Mucosa of stomach (tissue), 1 donor: ENCODE data around the gene ZC3H12C.

Source experiments
- H3K27me3 ChIP-seq: one replicate; pipeline ENCODE4 v1.7.0; 2013; ENCODE audit warnings: mild to moderate bottlenecking, low read length; ENCODE audit not compliant: control insufficient read depth, insufficient read depth
- H3K36me3 ChIP-seq: one replicate; pipeline ENCODE4 v1.7.0; 2013; ENCODE audit warnings: low read length; ENCODE audit not compliant: control insufficient read depth, insufficient read depth
- H3K4me1 ChIP-seq: one replicate; pipeline ENCODE4 v1.7.0; 2013; ENCODE audit warnings: mild to moderate bottlenecking, low read length; ENCODE audit not compliant: control insufficient read depth, insufficient read depth
- H3K4me3 ChIP-seq: one replicate; pipeline ENCODE4 v1.7.0; 2013; ENCODE audit warnings: low read length
- H3K9ac ChIP-seq: one replicate; pipeline ENCODE4 v1.7.0; 2013; ENCODE audit warnings: mild to moderate bottlenecking, low read length, moderate library complexity
- H3K9me3 ChIP-seq: one replicate; pipeline ENCODE4 v1.7.0; 2013; ENCODE audit warnings: mild to moderate bottlenecking, low read length, moderate library complexity; ENCODE audit not compliant: control insufficient read depth
- donor health status: Pancreatic carcinoma.

ZC3H12C gene

GRCh38 chr11:110092515-110093406 is at the start of gene ZC3H12C:
Gene ZC3H12C (plus strand): TSS chr11:110093392. CDS start chr11:110093412, 20 bp downstream.
- H3K36me3 ChIP-seq = no peaks in the 10 kb centered on the region
- H3K27me3 ChIP-seq = peaks cover 6% of the 10 kb centered on the region
- peaks cover 14% of the 10 kb centered on the region for H3K4me1 ChIP-seq
- H3K9me3 ChIP-seq = no peaks in the 10 kb centered on the region
- H3K9ac ChIP-seq = peak within 1 kb of the TSS; percentile 74
- peak within 1 kb of the TSS; percentile 52 for H3K4me3 ChIP-seq

GRCh38 chr11:110044226-110044968 is 48.8 kb upstream of the ZC3H12C start:
- H3K9me3 ChIP-seq = no peaks in the 10 kb centered on the region
- no peak overlapping the region for H3K4me3 ChIP-seq
- H3K9ac ChIP-seq = no peak overlapping the region
- no peaks in the 10 kb centered on the region for H3K27me3 ChIP-seq
- no peaks in the 10 kb centered on the region for H3K36me3 ChIP-seq
- H3K4me1 ChIP-seq = no peaks in the 10 kb centered on the region

GRCh38 chr11:110046775-110047380 is 46.3 kb upstream of the ZC3H12C start:
- Histone ChIP-seq H3K9ac (no peak overlapping the region), H3K27me3 (no peaks in the 10 kb centered on the region), H3K9me3 (no peaks in the 10 kb centered on the region), H3K4me1 (no peaks in the 10 kb centered on the region), H3K36me3 (no peaks in the 10 kb centered on the region), H3K4me3 (no peak overlapping the region)

GRCh38 chr11:110049501-110050200 is 43.5 kb upstream of the ZC3H12C start:
- H3K27me3 ChIP-seq = no peaks in the 10 kb centered on the region
- H3K4me1 ChIP-seq = no peaks in the 10 kb centered on the region
- H3K9me3 ChIP-seq = no peaks in the 10 kb centered on the region

GRCh38 chr11:110050201-110050506 is 43.0 kb upstream of the ZC3H12C start:
- H3K9me3 ChIP-seq = no peaks in the 10 kb centered on the region
- H3K27me3 ChIP-seq = no peaks in the 10 kb centered on the region
- H3K9ac ChIP-seq = no peak overlapping the region
- no peaks in the 10 kb centered on the region for H3K4me1 ChIP-seq
- H3K36me3 ChIP-seq = no peaks in the 10 kb centered on the region
- H3K4me3 ChIP-seq = no peak overlapping the region

More at GRCh38 chr11:110049501-110050200, 43.5 kb upstream of the ZC3H12C start:
- no peaks in the 10 kb centered on the region for H3K36me3 ChIP-seq
- no peak overlapping the region for H3K9ac ChIP-seq
- H3K4me3 ChIP-seq = no peak overlapping the region

- Histone ChIP-seq H3K27me3 (no peaks in the 10 kb centered on the region), H3K4me1 (no peaks in the 10 kb centered on the region), H3K4me3 (no peak overlapping the region), H3K9ac (no peak overlapping the region), H3K36me3 (no peaks in the 10 kb centered on the region), H3K9me3 (no peaks in the 10 kb centered on the region)
These were observed 39.3 kb upstream of the ZC3H12C start for GRCh38 chr11:110053848-110054414.

- H3K9ac ChIP-seq = no peak overlapping the region
- H3K9me3 ChIP-seq = no peaks in the 10 kb centered on the region
- no peaks in the 10 kb centered on the region for H3K27me3 ChIP-seq
- no peaks in the 10 kb centered on the region for H3K4me1 ChIP-seq
- H3K4me3 ChIP-seq = no peak overlapping the region
- H3K36me3 ChIP-seq = no peaks in the 10 kb centered on the region
These were observed 36.2 kb upstream of the ZC3H12C start for GRCh38 chr11:110056956-110057355.

- no peaks in the 10 kb centered on the region for H3K9me3 ChIP-seq
- no peaks in the 10 kb centered on the region for H3K27me3 ChIP-seq
- H3K9ac ChIP-seq = no peak overlapping the region
- no peak overlapping the region for H3K4me3 ChIP-seq
- H3K4me1 ChIP-seq = no peaks in the 10 kb centered on the region
- no peaks in the 10 kb centered on the region for H3K36me3 ChIP-seq
These were observed 33.3 kb upstream of the ZC3H12C start for GRCh38 chr11:110059706-110060463.

- no peak overlapping the region for H3K9ac ChIP-seq
- H3K4me3 ChIP-seq = no peak overlapping the region
- H3K27me3 ChIP-seq = no peaks in the 10 kb centered on the region
- H3K4me1 ChIP-seq = no peaks in the 10 kb centered on the region
- no peaks in the 10 kb centered on the region for H3K36me3 ChIP-seq
- no peaks in the 10 kb centered on the region for H3K9me3 ChIP-seq
These were observed 31.9 kb upstream of the ZC3H12C start for GRCh38 chr11:110061296-110061695.

GRCh38 chr11:110062247-110062646 is 30.9 kb upstream of the ZC3H12C start:
- Histone ChIP-seq H3K36me3 (no peaks in the 10 kb centered on the region), H3K27me3 (no peaks in the 10 kb centered on the region), H3K9ac (no peak overlapping the region), H3K9me3 (no peaks in the 10 kb centered on the region), H3K4me1 (no peaks in the 10 kb centered on the region), H3K4me3 (no peak overlapping the region)

- no peaks in the 10 kb centered on the region for H3K27me3 ChIP-seq
- H3K4me1 ChIP-seq = no peaks in the 10 kb centered on the region
- no peaks in the 10 kb centered on the region for H3K36me3 ChIP-seq
- no peak overlapping the region for H3K4me3 ChIP-seq
- H3K9me3 ChIP-seq = no peaks in the 10 kb centered on the region
- no peak overlapping the region for H3K9ac ChIP-seq
These were observed 28.0 kb upstream of the ZC3H12C start for GRCh38 chr11:110065189-110065588.
